ENCODE data around the gene PTGES3. TPM values are rescaled to one million over a fixed set of nuclear protein-coding genes. Genes with fewer than 3 reads are reported as not detected.

The PTGES3 gene
- total RNA-seq, 1 donor from 2014 or later, result 298 TPM

- H3K9ac ChIP-seq, result peak within 1 kb of the TSS; percentile 96
- peaks cover 47% of the 10 kb centered on the region for H3K79me2 ChIP-seq (ENCODE audit: low read depth)
- peak within 1 kb of the TSS; percentile 100 for H3K4me3 Mint-ChIP-seq
- H3K9me3 ChIP-seq (ENCODE audit: low read depth), result no peaks in the 10 kb centered on the region
- H3K4me1 Mint-ChIP-seq, result peaks cover 21% of the 10 kb centered on the region
- DNase-seq (ENCODE audit: low spot score), result peak; percentile 97
- H3K4me1 ChIP-seq, result peaks cover 14% of the 10 kb centered on the region
- H3K27me3 Mint-ChIP-seq (ENCODE audit: insufficient read depth, low read depth), result peaks cover 2% of the 10 kb centered on the region
- peak within 1 kb of the TSS; percentile 98 for H3K4me2 ChIP-seq
- no peaks in the 10 kb centered on the region for H3K9me3 Mint-ChIP-seq
- H2AFZ ChIP-seq (replicated peaks), result peak within 1 kb of the TSS; percentile 64
- H3K27ac ChIP-seq, result no peak within 1 kb of the TSS
- TF ChIP-seq EZH2 (IDR thresholded peaks at IDR 0.05) (no peak), EZH2phosphoT487 (IDR thresholded peaks at IDR 0.05) (no peak)
- TF ChIP-seq, protein P1, sequence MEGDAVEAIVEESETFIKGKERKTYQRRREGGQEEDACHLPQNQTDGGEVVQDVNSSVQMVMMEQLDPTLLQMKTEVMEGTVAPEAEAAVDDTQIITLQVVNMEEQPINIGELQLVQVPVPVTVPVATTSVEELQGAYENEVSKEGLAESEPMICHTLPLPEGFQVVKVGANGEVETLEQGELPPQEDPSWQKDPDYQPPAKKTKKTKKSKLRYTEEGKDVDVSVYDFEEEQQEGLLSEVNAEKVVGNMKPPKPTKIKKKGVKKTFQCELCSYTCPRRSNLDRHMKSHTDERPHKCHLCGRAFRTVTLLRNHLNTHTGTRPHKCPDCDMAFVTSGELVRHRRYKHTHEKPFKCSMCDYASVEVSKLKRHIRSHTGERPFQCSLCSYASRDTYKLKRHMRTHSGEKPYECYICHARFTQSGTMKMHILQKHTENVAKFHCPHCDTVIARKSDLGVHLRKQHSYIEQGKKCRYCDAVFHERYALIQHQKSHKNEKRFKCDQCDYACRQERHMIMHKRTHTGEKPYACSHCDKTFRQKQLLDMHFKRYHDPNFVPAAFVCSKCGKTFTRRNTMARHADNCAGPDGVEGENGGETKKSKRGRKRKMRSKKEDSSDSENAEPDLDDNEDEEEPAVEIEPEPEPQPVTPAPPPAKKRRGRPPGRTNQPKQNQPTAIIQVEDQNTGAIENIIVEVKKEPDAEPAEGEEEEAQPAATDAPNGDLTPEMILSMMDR (IDR thresholded peaks at IDR 0.05), result no peak
- H3K27ac Mint-ChIP-seq, result peak within 1 kb of the TSS; percentile 96
- peaks cover 16% of the 10 kb centered on the region for H3K36me3 ChIP-seq
- peak within 1 kb of the TSS; percentile 99 for H3K4me3 ChIP-seq
- H3K27me3 ChIP-seq, result no peaks in the 10 kb centered on the region
- H3F3A ChIP-seq (ENCODE audit: low read depth), result peaks cover 32% of the 10 kb centered on the region
- H3K36me3 Mint-ChIP-seq, result peaks cover 20% of the 10 kb centered on the region
- peaks cover 34% of the 10 kb centered on the region for H4K20me1 ChIP-seq (ENCODE audit: low read depth)
Measured at GRCh38 chr12:56645717-56646446, 42.2 kb downstream of the PTGES3 start, which contains the start of gene ATP5F1B. ATP5F1B (minus strand) TSS chr12:56645984; CDS start chr12:56645963, 21 bp downstream.

DNA sequence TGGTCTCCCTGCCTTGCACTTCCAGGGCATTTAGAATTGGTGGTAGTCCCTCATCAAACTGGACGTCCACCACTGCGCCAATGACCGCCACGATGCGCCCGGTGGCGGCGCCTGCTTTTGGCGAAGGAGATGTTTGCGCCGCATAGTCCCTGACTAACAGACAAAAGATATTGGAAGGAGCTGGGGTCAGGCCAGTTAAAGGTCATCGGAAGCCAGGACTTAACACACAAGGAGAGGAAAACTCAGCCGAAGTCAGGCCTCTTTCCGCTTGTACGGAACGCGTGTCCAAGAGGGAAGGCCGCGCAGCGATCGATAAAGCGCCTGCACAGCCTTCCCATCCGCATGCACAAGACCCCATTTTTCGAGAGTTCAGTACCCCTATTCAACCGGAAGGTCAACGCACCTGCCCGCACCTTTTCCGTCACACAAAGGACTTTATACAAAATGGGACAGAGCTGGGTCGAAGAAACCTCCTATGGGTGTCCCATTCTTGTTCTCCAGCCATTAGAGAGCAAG lies 42.8 kb downstream of the PTGES3 start:
- Histone ChIP-seq H3K9ac (peak overlapping the region; percentile 96), H4K20me1 (ENCODE audit: low read depth) (peaks cover 34% of the 10 kb centered on the region), H3K9me3 (ENCODE audit: low read depth) (no peaks in the 10 kb centered on the region), H3K4me3 (peak overlapping the region; percentile 99), H3K4me2 (peak overlapping the region; percentile 98), H3F3A (ENCODE audit: low read depth) (peaks cover 38% of the 10 kb centered on the region), H3K79me2 (ENCODE audit: low read depth) (peaks cover 53% of the 10 kb centered on the region), H3K27ac (no peak overlapping the region), H3K36me3 (peaks cover 16% of the 10 kb centered on the region), H2AFZ (replicated peaks) (peak overlapping the region; percentile 54), H3K4me1 (peaks cover 14% of the 10 kb centered on the region), H3K27me3 (no peaks in the 10 kb centered on the region)
- no peaks in the 10 kb centered on the region for H3K9me3 Mint-ChIP-seq
- peaks cover 2% of the 10 kb centered on the region for H3K27me3 Mint-ChIP-seq (ENCODE audit: insufficient read depth, low read depth)
- TF ChIP-seq EZH2phosphoT487 (IDR thresholded peaks at IDR 0.05), result no peak
- TF ChIP-seq, protein P1 (IDR thresholded peaks at IDR 0.05), result no peak
- TF ChIP-seq EZH2 (IDR thresholded peaks at IDR 0.05), result no peak
- DNase-seq (ENCODE audit: low spot score), result peak; percentile 46
- peak overlapping the region; percentile 92 for H3K27ac Mint-ChIP-seq
- H3K36me3 Mint-ChIP-seq, result peaks cover 24% of the 10 kb centered on the region
- H3K4me3 Mint-ChIP-seq, result peak overlapping the region; percentile 100
- H3K4me1 Mint-ChIP-seq, result peaks cover 21% of the 10 kb centered on the region

- H3K4me2 ChIP-seq, result peak overlapping the region; percentile 98
- peaks cover 21% of the 10 kb centered on the region for H3K4me1 Mint-ChIP-seq
- DNase-seq (ENCODE audit: low spot score), result no peak
- no peaks in the 10 kb centered on the region for H3K9me3 ChIP-seq (ENCODE audit: low read depth)
- H3K27ac Mint-ChIP-seq, result peak overlapping the region; percentile 92
- H3K4me3 ChIP-seq, result peak overlapping the region; percentile 99
- peaks cover 16% of the 10 kb centered on the region for H3K36me3 ChIP-seq
- H3K27me3 ChIP-seq, result no peaks in the 10 kb centered on the region
- H3K4me1 ChIP-seq, result peaks cover 14% of the 10 kb centered on the region
- TF ChIP-seq, protein P1 (IDR thresholded peaks at IDR 0.05), result no peak
- TF ChIP-seq EZH2 (IDR thresholded peaks at IDR 0.05) (no peak), EZH2phosphoT487 (IDR thresholded peaks at IDR 0.05) (no peak)
- peaks cover 43% of the 10 kb centered on the region for H3F3A ChIP-seq (ENCODE audit: low read depth)
- H4K20me1 ChIP-seq (ENCODE audit: low read depth), result peaks cover 34% of the 10 kb centered on the region
- peaks cover 53% of the 10 kb centered on the region for H3K79me2 ChIP-seq (ENCODE audit: low read depth)
- H3K4me3 Mint-ChIP-seq, result peak overlapping the region; percentile 100
- H3K27ac ChIP-seq, result no peak overlapping the region
- H3K9me3 Mint-ChIP-seq, result no peaks in the 10 kb centered on the region
- H3K9ac ChIP-seq, result peak overlapping the region; percentile 96
- H3K36me3 Mint-ChIP-seq, result peaks cover 27% of the 10 kb centered on the region
- no peak overlapping the region for H2AFZ ChIP-seq (replicated peaks)
- peaks cover 5% of the 10 kb centered on the region for H3K27me3 Mint-ChIP-seq (ENCODE audit: insufficient read depth, low read depth)
Measured at GRCh38 chr12:56644654-56645053, 43.4 kb downstream of the PTGES3 start.
